ENCODE measurements around the gene LIFR. TPM values are rescaled to one million over a fixed set of nuclear protein-coding genes. Genes with fewer than 3 reads are reported as not detected.

The LIFR gene
- total and polyA plus RNA-seq, 2 donors (not counting 3 experiments of a cell fraction or from before 2014, with no cell fraction given) = 4.1 to 36.4 TPM

DNA sequence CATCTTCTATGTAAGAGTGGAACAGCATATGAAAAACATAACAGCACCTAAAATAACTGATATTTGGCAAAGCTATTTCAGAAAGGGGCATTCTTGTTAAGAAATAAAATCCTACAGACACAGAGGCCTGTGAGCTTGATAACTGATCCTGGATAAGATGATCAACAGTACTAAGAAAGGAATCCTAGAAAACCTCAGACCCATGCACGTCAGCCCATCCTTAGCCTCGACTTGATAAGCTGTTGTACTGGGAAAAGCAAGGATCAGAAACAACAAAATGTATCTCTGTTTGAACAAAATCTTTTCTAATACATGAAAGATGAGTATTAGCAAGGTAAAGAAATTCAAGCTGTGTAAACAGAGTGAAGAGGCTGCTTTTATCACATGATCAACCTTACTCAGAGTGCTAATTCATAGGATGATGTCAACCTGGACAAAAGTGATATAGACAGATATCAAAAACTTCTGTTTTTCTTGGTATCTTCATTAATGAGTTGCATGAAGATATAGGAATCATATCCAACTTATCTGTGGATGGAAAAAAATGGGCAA, 15.2 kb downstream of the LIFR start:
- Histone ChIP-seq H3K4me3 (replicated peaks in 1 of 3; ENCODE audit: insufficient read depth in 1 of 3, low read depth in 1 of 3, low read length in 3 of 3) (no peak overlapping the region), H3K27me3 (ENCODE audit: control insufficient read depth in 2 of 2, insufficient read depth in 2 of 2, low read length in 2 of 2) (no peaks in the 10 kb centered on the region), H3K9me3 (replicated peaks; ENCODE audit: control insufficient read depth, insufficient read depth, low read length) (no peaks in the 10 kb centered on the region), H3K79me2 (ENCODE audit: control insufficient read depth, insufficient read depth, low read length) (no peaks in the 10 kb centered on the region), H3K4me2 (ENCODE audit: insufficient read depth, low read length) (no peak overlapping the region), H3K4me1 (ENCODE audit: control insufficient read depth, extremely low read depth, insufficient read depth, low read length) (no peaks in the 10 kb centered on the region), H4K20me1 (replicated peaks; ENCODE audit: control insufficient read depth, extremely low read depth, insufficient read depth, low read length) (no peaks in the 10 kb centered on the region), H2AFZ (ENCODE audit: low read depth, low read length) (no peak overlapping the region), H3K9me1 (replicated peaks; ENCODE audit: control insufficient read depth, extremely low read depth, insufficient read depth, low read length) (no peaks in the 10 kb centered on the region), H3K9ac (replicated peaks; ENCODE audit: extremely low read depth, insufficient read depth, low read length) (no peak overlapping the region), H3K27ac (ENCODE audit: insufficient read depth, low read depth, low read length) (no peak overlapping the region), H3K36me3 (ENCODE audit: control insufficient read depth in 2 of 2, extremely low read depth in 1 of 2, insufficient read depth in 2 of 2, low read length in 2 of 2) (no peaks in the 10 kb centered on the region)
- intact Hi-C loops (cut with micrococcal nuclease) (no loop called here), dilution Hi-C loops (cut with MboI; ENCODE audit: extremely low pct_ligation_motif_present, low sequenced_read_pairs) (no loop called here)
- no TSS peak for BruUV-seq (replicated peaks)
- FAIRE-seq = peak; percentile 43
- ChIA-PET CTCF (interaction anchor here (1.3 to 5.7 kb wide), 3 partner anchors 100 to 269 kb away, joined by 3 to 44 read pairs (median 10); no protein-coding TSS in a partner anchor), POLR2A (no interaction called here)
- no peak for DNase-seq (ENCODE audit: low read depth, low spot score)
- no peak for TF ChIP-seq GATA2 (IDR thresholded peaks at IDR 0.05; ENCODE audit: insufficient read depth, insufficient read length, low read depth, low read length)
- no peak for TF ChIP-seq FOS (IDR thresholded peaks at IDR 0.05; ENCODE audit: borderline replicate concordance, insufficient read depth, low read length)
- TF ChIP-seq POLR2AphosphoS5 (IDR thresholded peaks at IDR 0.05; ENCODE audit: insufficient read depth, low read depth, low read length) = no peak
- no peak for TF ChIP-seq POLR2A (IDR thresholded peaks at IDR 0.05; ENCODE audit: low read depth, low read length)
- TF ChIP-seq, protein P1, sequence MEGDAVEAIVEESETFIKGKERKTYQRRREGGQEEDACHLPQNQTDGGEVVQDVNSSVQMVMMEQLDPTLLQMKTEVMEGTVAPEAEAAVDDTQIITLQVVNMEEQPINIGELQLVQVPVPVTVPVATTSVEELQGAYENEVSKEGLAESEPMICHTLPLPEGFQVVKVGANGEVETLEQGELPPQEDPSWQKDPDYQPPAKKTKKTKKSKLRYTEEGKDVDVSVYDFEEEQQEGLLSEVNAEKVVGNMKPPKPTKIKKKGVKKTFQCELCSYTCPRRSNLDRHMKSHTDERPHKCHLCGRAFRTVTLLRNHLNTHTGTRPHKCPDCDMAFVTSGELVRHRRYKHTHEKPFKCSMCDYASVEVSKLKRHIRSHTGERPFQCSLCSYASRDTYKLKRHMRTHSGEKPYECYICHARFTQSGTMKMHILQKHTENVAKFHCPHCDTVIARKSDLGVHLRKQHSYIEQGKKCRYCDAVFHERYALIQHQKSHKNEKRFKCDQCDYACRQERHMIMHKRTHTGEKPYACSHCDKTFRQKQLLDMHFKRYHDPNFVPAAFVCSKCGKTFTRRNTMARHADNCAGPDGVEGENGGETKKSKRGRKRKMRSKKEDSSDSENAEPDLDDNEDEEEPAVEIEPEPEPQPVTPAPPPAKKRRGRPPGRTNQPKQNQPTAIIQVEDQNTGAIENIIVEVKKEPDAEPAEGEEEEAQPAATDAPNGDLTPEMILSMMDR (IDR thresholded peaks at IDR 0.05; ENCODE audit: extremely low read depth in 1 of 2, insufficient read depth in 1 of 2, low read depth in 1 of 2, low read length in 2 of 2) = no peak
- TF ChIP-seq MYC (IDR thresholded peaks at IDR 0.05; ENCODE audit: low read depth, low read length) = no peak
- TF ChIP-seq, protein P2, sequence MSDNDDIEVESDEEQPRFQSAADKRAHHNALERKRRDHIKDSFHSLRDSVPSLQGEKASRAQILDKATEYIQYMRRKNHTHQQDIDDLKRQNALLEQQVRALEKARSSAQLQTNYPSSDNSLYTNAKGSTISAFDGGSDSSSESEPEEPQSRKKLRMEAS (IDR thresholded peaks at IDR 0.05; ENCODE audit: insufficient read depth, insufficient read length) = no peak
- TF ChIP-seq EZH2 (IDR thresholded peaks at IDR 0.05; ENCODE audit: borderline replicate concordance, low read depth, low read length, severe bottlenecking) = no peak
- TF ChIP-seq JUN (IDR thresholded peaks at IDR 0.05; ENCODE audit: borderline replicate concordance, insufficient read depth, insufficient read length, low read depth) = no peak
